OCI-LY7 (cell line): ENCODE measurements around the gene RIN3. TPM values are rescaled to one million over a fixed set of nuclear protein-coding genes. Genes with fewer than 3 reads are reported as not detected.

Experiments used
- BruUV-seq: library from RNA; stranded (reverse); fragments of 400-500 nt; replicated peaks from 2 replicates; lab custom pipeline; 2021; lab: Mats Ljungman, UMichigan
- CTCF ChIA-PET: fragments of 300-600 bp; sonication (Branson Sonifier 250); formaldehyde crosslinking; loops from one replicate; lab custom pipeline; 2022; ENCODE audit warnings: antibody characterized with exemption; ENCODE audit not compliant: unreplicated experiment; lab: Charles Lee
- POLR2A ChIA-PET: fragments of 300-600 bp; sonication (Branson Sonifier 250); formaldehyde crosslinking; loops from one replicate; lab custom pipeline; 2022; ENCODE audit warnings: antibody characterized with exemption; lab: Charles Lee
- DNase-seq: peaks from one replicate; pipeline ENCODE4 v3.0.0-alpha.2; 2015; ENCODE audit warnings: low spot score
- H2AFZ ChIP-seq: fragments of 200-600 bp; sonication (generic), shearing (Covaris generic); 2 replicates; pipeline ENCODE4 v1.6.1; 2014; ENCODE audit warnings: mild to moderate bottlenecking, antibody characterized with exemption, low read length, moderate library complexity
- H3K27ac ChIP-seq: fragments of 200-600 bp; sonication (generic); 2 replicates; pipeline ENCODE4 v1.5.1; 2014; ENCODE audit warnings: mixed run types, low read depth, mild to moderate bottlenecking, moderate library complexity, low read length, inconsistent platforms; ENCODE audit not compliant: poor library complexity, severe bottlenecking
- H3K36me3 ChIP-seq: fragments of 200-600 bp; sonication (generic); 2 replicates; pipeline ENCODE4 v1.6.1; 2014; ENCODE audit warnings: mild to moderate bottlenecking, antibody characterized with exemption, low read length, moderate library complexity, mixed read lengths; ENCODE audit not compliant: insufficient read depth
- H3K4me1 ChIP-seq: fragments of 200-600 bp; sonication (generic); 2 replicates; pipeline ENCODE4 v1.5.1; 2014; ENCODE audit warnings: mild to moderate bottlenecking, low read length; ENCODE audit not compliant: insufficient read depth, poor library complexity, severe bottlenecking
- H3K4me2 ChIP-seq: fragments of 200-600 bp; sonication (generic); 2 replicates; pipeline ENCODE4 v1.6.1; 2014; ENCODE audit warnings: mild to moderate bottlenecking, low read length
- H3K4me3 ChIP-seq: fragments of 200-600 bp; sonication (generic); 2 replicates; pipeline ENCODE4 v1.5.1; 2014; ENCODE audit warnings: mild to moderate bottlenecking, low read depth, low read length; ENCODE audit not compliant: poor library complexity, severe bottlenecking
- H3K79me2 ChIP-seq: fragments of 200-600 bp; sonication (generic); 2 replicates; pipeline ENCODE4 v1.6.1; 2016; ENCODE audit warnings: low read depth, mild to moderate bottlenecking, low read length, moderate library complexity, mixed read lengths; ENCODE audit not compliant: insufficient read depth
- H3K9me2 ChIP-seq: fragments of 200-600 bp; sonication (generic); 2 replicates; pipeline ENCODE4 v1.6.1; 2016; ENCODE audit warnings: mild to moderate bottlenecking, low read length, mixed read lengths; ENCODE audit not compliant: insufficient read depth
- H3K9me3 ChIP-seq: fragments of 200-600 bp; sonication (generic); 2 replicates; pipeline ENCODE4 v1.6.1; 2014; ENCODE audit warnings: mild to moderate bottlenecking, mixed run types, low read length, mixed read lengths
- H4K20me1 ChIP-seq: fragments of 200-600 bp; sonication (generic); 2 replicates; pipeline ENCODE4 v1.6.1; 2014; ENCODE audit warnings: mild to moderate bottlenecking, antibody characterized with exemption, low read length, moderate library complexity, mixed read lengths; ENCODE audit not compliant: insufficient read depth
- CTCF ChIP-seq: fragments of 200-600 bp; sonication (generic); conservative IDR thresholded peaks from 2 replicates; pipeline ENCODE4 v1.5.1; 2014; ENCODE audit warnings: mild to moderate bottlenecking, antibody characterized with exemption, low read length, moderate library complexity, mixed read lengths
- EZH2phosphoT487 ChIP-seq: fragments of 200-600 bp; sonication (generic); IDR thresholded peaks from 2 replicates; pipeline ENCODE4 v1.6.1; 2018; ENCODE audit warnings: low read depth, borderline replicate concordance, mild to moderate bottlenecking, mixed run types, antibody characterized with exemption, low read length, moderate library complexity, mixed read lengths
- intact Hi-C: fragments of 100-400 bp; cut with micrococcal nuclease; formaldehyde crosslinking; loops from one replicate; pipeline ENCODE4 v1.10.0; 2022; ENCODE audit not compliant: unreplicated experiment
- total RNA-seq, 2 experiments: library from RNA; depleted of rRNA in 1 of 2; stranded (reverse); fragments of >200 nt in 1 of 2; shearing (Covaris generic) in 1 of 2; gene quantifications; 2 replicates each; pipeline ENCODE4 v1.2.3, GENCODE V29; 2014 to 2022

Gene RIN3
- total RNA-seq, 2 experiments from 2014 or later: not detected

GRCh38 chr14:92650581-92651105, 137.1 kb downstream of the RIN3 start:
- Histone ChIP-seq H3K36me3 (no peaks in the 10 kb centered on the region), H3K9me3 (no peaks in the 10 kb centered on the region), H3K4me2 (no peak overlapping the region), H3K79me2 (no peaks in the 10 kb centered on the region), H2AFZ (no peak overlapping the region), H3K9me2 (no peaks in the 10 kb centered on the region), H3K4me1 (no peaks in the 10 kb centered on the region), H3K27ac (no peak overlapping the region), H4K20me1 (no peaks in the 10 kb centered on the region), H3K4me3 (no peak overlapping the region)
- TF ChIP-seq EZH2phosphoT487: no peak
- TF ChIP-seq CTCF: no peak
- ChIA-PET CTCF (no interaction called here), POLR2A (no interaction called here)
- no peak for DNase-seq
- intact Hi-C loops: no loop called here
- BruUV-seq: no TSS peak

GRCh38 chr14:92651106-92651757, 137.7 kb downstream of the RIN3 start:
- H3K9me3 ChIP-seq: no peaks in the 10 kb centered on the region
- H2AFZ ChIP-seq: no peak overlapping the region
- H3K9me2 ChIP-seq: no peaks in the 10 kb centered on the region
- H3K79me2 ChIP-seq: no peaks in the 10 kb centered on the region
- no peak overlapping the region for H3K4me3 ChIP-seq
- H3K27ac ChIP-seq: no peak overlapping the region
- no peaks in the 10 kb centered on the region for H3K36me3 ChIP-seq
- ChIA-PET POLR2A (no interaction called here), CTCF (no interaction called here)
- TF ChIP-seq CTCF: no peak
- TF ChIP-seq EZH2phosphoT487: no peak
- H3K4me1 ChIP-seq: no peaks in the 10 kb centered on the region
- peak; percentile 12 for DNase-seq
- BruUV-seq: no TSS peak
- no peak overlapping the region for H3K4me2 ChIP-seq
- no peaks in the 10 kb centered on the region for H4K20me1 ChIP-seq
- intact Hi-C loops: no loop called here

- Histone ChIP-seq H3K9me3 (no peaks in the 10 kb centered on the region), H2AFZ (no peak overlapping the region), H3K4me1 (no peaks in the 10 kb centered on the region), H3K4me3 (no peak overlapping the region), H3K9me2 (no peaks in the 10 kb centered on the region), H3K36me3 (no peaks in the 10 kb centered on the region), H4K20me1 (no peaks in the 10 kb centered on the region), H3K79me2 (no peaks in the 10 kb centered on the region), H3K27ac (no peak overlapping the region), H3K4me2 (no peak overlapping the region)
- CTCF ChIA-PET: no interaction called here
- intact Hi-C loops: no loop called here
- BruUV-seq: no TSS peak
- TF ChIP-seq EZH2phosphoT487 (no peak), CTCF (no peak)
- DNase-seq: no peak
- POLR2A ChIA-PET: interaction anchor here (0.6 kb wide), 1 partner anchor 182 kb away, joined by 3 read pairs; no protein-coding TSS in a partner anchor
Observed at GRCh38 chr14:92651758-92652406, 138.3 kb downstream of the RIN3 start.
